HG03196 (cell line): ENCODE results near the gene KIF13A.
"Not testable (repeated sequence)": the region's sequence is repeated elsewhere in the genome, so short reads cannot be mapped to it uniquely, and the experiment has no call there.

Source experiments
- ATAC-seq: cut with Tn5 transposase; IDR thresholded peaks from one replicate; pipeline ENCODE4 v1.9.1; 2021; ENCODE audit not compliant: unreplicated experiment

KIF13A gene

GRCh38 chr6:17971128-17972073, 16.0 kb downstream of the KIF13A start:
- ATAC-seq, result no peak

DNA sequence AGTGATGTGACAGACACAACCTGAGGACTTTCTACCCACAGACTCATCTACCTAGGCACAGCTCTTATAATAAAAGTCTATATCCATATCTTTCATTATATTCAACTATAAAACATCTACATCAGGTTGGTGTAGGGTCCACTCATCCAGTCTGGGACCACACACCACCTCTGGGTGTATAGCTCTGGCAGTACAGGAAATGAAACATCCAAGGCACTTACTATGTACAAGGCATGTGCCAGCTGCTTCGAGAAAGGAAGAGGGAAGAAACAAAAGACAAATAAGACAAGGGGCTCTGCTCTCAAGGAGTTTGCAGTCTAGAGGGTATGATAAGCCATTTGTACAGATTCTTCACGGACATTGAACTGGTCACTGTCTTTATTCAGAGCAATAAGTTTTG, 18.6 kb downstream of the KIF13A start:
- no peak for ATAC-seq

DNA sequence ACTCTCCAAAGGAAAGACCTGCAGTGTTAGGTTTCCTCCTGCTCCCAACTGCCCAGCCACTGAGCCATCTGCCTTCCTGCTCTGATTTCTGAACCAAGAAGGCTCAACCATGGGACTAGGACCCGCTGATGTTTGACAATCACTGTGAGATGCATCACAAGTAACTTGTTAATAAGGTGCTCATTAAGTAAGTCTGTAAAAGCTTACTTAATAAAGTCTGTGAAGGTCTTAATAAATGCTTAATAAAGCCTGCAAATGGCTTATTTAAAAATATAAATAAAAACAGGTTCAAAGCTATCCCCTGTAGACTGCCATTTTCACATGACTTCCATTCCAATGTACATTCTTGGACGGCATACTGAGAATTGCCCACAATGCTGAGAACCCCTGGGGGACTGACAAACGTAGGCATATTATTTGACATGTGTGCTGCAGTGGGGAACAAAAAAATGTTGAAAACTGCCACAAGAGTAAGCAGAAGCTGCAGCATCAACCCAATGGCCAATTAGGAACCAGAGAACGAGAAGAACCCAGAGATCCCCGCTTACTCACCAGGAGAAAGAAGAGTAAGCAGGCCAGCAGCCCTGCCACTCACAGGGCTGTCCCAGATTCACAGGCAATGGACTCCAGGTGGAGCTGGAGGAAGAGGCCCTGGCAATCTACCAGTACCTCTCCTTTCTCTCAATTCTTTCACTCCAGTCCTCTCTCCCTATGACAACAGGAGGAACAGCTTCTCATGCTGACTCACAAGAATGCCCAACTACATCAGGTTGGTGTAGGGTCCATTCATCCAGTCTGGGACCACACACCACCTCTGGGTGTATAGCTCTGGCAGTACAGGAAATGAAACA, 19.5 kb downstream of the KIF13A start:
- no peak for ATAC-seq

- ATAC-seq, result no peak
These were observed 21.0 kb downstream of the KIF13A start for GRCh38 chr6:17966451-17966850.

DNA sequence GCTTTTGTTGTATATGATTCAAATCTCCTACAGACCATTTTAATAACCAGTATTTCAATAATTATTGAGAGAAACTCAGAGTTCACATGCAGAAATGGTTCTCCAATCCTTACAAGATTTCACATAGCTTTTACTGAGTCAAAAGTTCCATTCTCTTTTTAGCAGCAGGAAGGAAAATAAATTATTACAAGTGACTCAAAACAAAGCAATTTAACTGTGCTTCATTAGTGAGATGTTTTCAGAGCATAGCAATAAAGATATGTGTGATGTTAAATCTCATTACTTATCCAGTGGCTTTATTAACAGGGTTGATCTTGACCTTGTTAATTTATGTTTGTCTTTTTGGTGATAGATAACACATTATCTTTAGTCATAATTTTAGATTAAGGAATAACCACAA, 22.0 kb downstream of the KIF13A start:
- no peak for ATAC-seq

- ATAC-seq, result no peak
These were observed 22.8 kb downstream of the KIF13A start for GRCh38 chr6:17964633-17965032.

DNA sequence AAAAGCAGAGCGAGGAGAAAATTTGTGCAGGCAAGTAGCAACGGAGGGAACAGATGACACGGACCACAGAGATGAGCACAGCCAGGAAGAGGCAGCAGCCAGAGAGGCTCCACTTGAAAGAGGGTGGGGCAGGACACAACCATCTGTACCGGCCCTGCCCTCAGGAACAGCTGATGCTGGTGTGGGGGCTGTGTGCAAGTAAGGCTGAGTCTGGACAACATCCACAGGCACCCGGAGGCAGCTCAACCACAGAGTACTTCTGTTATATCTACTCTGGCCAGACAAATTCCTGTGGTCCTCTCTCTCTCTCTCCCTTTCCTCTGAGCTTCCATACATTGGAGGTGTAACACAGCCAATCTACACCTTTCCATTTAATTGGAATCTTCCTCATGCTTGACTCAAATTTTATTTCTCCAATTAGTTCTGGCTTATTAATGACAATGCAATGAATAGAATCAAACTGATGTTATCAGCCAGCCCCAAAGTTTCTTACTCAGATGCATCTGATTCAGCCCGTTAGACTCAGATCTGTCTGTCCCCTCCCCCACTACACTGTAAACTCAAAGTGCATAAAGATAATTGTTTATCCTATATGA, 24.9 kb downstream of the KIF13A start:
- no peak for ATAC-seq

DNA sequence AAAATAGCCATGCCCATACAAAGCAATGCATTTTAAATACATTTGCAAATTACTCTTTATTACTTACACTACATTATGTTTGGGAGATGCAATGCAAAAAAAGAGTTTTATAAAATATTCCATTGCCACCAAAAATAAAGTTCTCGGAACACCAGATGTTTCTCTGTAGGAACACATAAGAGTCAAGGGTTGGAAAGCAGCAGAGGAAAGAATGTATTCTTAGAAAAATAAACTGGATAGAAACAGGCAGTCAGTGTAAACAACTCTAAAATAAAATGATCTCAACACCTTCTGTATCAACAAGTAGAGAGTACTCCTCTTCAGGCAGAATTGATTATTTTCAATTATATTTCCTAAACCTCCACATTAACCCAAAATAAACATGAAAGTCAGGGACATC, 28.1 kb downstream of the KIF13A start:
- ATAC-seq, result no peak

GRCh38 chr6:17957904-17958620, 29.4 kb downstream of the KIF13A start:
- no peak for ATAC-seq

DNA sequence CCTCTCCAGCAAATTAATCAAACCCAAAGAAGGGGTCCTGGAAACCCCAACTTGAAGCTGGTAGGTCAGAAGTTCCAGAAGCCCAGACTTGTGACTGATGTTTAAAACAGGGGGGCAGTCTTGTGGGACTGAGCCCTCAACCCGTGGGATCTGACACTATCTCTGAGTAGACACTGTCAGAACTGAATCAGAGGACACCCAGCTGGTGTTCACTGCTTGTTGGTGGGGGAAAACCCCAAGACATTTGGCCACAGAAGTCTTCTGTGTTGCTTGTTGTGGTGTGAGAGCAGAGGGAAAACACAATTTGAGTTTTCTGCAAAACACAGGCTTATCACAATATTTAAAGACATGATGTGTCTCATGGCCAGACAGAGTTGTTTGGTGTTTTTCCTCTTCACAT, 29.9 kb downstream of the KIF13A start:
- ATAC-seq, result no peak

DNA sequence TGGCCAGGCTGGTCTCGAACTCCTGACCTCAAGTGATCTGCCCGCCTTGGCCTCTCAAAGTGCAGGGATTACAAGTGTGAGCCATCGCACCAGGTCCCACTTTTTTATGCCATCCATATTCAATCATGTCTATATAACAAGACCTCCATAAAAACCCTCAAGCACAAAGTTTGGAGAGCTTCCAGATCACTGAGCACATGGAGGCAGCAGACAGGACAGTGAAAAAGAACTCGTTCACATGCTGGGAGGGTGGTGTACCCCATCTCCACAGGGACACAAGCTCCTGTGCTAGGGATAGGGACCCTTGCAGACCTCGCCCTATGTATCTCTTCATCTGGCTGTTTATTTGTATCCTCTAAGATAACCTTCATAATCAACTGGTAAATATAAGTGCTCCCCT, 30.3 kb downstream of the KIF13A start:
- ATAC-seq, result no peak

DNA sequence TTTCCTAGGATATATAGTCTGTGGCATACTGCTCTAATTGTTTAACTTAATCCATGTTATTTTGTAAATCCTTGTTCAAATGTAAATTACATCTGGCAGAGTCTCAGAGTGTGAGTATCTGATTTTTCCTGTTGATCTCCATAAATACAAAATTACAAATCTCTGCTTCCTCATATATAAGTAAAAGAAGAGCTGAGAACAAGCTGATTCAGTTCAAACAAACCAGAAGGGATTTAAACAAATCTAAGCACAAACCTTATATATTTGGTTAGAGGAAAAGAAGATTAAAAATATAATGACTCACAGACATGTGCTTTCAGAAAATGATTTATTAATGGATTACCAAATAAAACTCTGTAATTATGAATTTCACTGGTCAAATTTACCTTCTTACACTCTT, 37.3 kb downstream of the KIF13A start:
- no peak for ATAC-seq

DNA sequence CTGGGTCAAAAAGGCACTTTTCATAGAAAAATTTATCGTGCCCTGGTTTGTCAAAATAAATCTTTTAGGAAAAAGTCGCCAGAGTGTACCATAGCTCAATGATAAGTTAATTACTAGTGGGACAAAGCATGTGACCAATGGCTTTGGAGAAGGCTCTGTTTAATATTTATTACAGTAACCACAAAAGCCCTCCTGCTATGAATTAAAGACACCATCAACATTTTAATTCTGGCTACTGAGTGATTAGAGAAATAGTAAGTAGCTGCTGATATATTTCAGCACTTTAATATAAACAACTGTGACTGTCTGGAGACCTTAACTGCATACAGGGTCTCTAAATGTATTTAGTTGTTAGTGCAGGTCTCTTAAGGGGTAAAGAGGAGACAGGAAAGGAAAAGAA, 38.3 kb downstream of the KIF13A start:
- ATAC-seq, result no peak

DNA sequence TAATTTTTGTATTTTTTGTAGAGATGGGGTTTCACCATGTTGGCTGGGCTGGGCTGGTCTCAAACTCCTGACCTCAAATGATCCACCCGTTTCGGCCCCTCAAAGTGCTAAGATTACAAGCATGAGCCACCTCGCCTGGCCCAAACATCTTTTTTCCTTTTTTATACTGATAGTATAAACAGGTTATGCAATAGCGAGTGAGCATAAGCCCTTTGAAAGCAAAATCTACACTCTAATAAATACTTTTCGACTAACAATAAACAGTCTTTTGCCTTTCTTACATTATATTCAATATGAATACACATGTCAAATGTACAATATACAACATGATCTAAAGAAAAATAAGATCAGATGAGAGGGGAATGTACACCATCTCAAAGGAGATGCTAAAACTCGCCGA, 38.7 kb downstream of the KIF13A start:
- ATAC-seq, result no peak

GRCh38 chr6:17947574-17947973, 39.9 kb downstream of the KIF13A start:
- ATAC-seq, result not testable (repeated sequence)

GRCh38 chr6:17945575-17945974, 41.9 kb downstream of the KIF13A start:
- ATAC-seq, result no peak

GRCh38 chr6:17945111-17945510, 42.3 kb downstream of the KIF13A start:
- no peak for ATAC-seq

DNA sequence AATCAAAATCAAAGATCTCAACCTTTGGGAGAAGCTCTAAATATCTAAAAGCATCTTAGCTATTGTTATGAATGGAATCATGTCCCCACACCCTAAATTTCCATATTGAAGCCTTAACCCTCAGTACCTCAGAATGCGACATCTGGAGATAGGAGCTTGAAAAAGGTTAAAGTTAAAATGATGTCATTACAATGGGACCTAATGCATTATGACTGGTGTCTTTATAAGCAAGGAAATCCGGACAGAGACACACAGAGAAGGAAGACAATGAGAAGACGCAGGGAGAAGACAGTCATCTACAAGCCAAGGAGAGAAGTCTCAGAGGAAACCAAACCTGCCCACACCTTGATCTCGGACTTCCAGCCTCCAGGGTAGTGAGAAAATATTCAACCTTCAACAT, 46.1 kb downstream of the KIF13A start:
- ATAC-seq, result no peak

GRCh38 chr6:17940151-17940792, 47.2 kb downstream of the KIF13A start:
- no peak for ATAC-seq

DNA sequence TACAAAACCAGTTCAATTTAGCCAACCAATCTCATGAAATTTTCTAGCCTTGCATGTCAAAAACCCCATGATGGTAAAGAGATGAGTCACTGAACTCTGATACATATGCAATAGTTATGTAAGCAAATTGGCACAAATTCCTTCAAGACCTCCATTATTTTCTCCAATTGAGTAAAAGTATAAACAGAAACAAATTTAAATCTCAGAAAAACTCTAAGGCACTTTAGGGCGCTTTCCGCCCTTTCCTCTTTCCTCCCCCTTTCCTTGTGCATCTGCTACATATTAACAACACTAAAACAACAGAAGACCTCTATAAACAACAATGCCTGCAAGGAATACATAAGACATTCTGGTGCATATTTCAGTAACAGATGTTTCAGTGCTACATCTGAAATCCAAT, 48.5 kb downstream of the KIF13A start:
- no peak for ATAC-seq
